ENCODE results near the gene C11orf54.

DNA sequence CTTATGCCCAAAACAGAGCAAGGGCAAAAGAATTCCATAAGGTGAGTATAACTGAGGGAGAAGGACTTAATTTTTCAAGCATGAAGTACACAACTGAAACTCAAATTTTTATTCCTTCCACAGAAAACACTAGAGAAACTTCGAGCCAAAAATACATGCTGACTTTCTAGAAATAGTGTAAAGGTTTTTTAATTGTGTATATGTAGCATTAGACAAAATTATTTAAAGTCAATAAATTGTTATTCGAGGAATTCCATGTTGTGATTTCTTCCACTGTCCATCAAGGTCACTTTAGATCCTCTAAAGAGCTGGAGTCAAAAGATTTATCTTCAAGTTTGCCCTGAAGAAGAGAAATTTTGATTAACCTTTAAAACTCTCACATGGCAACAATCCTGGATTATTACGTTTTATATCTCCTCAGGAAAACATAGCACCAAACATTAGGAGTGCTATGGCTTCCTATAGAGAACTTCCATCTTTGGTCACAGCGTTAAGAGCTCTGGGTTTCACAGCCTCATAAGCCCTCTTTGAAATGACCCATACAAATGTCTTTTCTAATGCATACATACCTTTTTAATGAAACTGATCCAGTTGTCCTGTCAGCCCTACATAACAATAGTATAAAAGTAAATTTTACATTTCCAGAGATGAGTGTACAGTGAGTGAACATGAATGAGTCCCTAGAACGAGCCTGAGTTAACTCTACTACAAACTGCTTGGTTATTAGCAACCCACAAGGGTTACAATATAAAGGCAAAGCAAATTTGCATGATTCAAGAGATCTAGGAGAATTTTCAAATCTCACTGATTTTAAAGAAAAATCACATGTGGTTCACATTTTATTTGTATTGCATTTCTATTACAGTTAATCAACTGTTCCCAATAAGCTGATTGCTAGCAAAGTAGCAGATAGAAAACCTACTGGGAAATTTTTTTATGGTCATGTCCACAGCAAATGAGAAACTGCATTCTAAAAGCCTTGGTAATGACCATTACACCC is 11.1 kb upstream of the C11orf54 start:
- TF ChIP-seq, protein P1, sequence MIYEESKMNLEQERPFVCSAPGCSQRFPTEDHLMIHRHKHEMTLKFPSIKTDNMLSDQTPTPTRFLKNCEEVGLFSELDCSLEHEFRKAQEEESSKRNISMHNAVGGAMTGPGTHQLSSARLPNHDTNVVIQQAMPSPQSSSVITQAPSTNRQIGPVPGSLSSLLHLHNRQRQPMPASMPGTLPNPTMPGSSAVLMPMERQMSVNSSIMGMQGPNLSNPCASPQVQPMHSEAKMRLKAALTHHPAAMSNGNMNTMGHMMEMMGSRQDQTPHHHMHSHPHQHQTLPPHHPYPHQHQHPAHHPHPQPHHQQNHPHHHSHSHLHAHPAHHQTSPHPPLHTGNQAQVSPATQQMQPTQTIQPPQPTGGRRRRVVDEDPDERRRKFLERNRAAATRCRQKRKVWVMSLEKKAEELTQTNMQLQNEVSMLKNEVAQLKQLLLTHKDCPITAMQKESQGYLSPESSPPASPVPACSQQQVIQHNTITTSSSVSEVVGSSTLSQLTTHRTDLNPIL (CRISPR knock-in tag; IDR thresholded peaks at IDR 0.05; ENCODE audit: low read depth): no peak
- no peak for TF ChIP-seq ZFP3 (CRISPR knock-in tag; IDR thresholded peaks at IDR 0.05)
- no peak for TF ChIP-seq OSR1 (CRISPR knock-in tag; IDR thresholded peaks at IDR 0.05)
- no peak for TF ChIP-seq GLIS3 (CRISPR knock-in tag; IDR thresholded peaks at IDR 0.05)
- TF ChIP-seq TOX (CRISPR knock-in tag; IDR thresholded peaks at IDR 0.05; ENCODE audit: borderline replicate concordance): no peak
- no peak for TF ChIP-seq ZC3H10 (CRISPR knock-in tag; IDR thresholded peaks at IDR 0.05)
- TF ChIP-seq CSDC2 (CRISPR knock-in tag; IDR thresholded peaks at IDR 0.05): no peak
- no peak for TF ChIP-seq BACH2 (CRISPR knock-in tag; IDR thresholded peaks at IDR 0.05; ENCODE audit: borderline replicate concordance)
- no peak for TF ChIP-seq TCF4 (CRISPR knock-in tag; IDR thresholded peaks at IDR 0.05; ENCODE audit: borderline replicate concordance)
- no peak for TF ChIP-seq ARNTL (CRISPR knock-in tag; IDR thresholded peaks at IDR 0.05; ENCODE audit: borderline replicate concordance, low read depth)
- TF ChIP-seq, protein P2, sequence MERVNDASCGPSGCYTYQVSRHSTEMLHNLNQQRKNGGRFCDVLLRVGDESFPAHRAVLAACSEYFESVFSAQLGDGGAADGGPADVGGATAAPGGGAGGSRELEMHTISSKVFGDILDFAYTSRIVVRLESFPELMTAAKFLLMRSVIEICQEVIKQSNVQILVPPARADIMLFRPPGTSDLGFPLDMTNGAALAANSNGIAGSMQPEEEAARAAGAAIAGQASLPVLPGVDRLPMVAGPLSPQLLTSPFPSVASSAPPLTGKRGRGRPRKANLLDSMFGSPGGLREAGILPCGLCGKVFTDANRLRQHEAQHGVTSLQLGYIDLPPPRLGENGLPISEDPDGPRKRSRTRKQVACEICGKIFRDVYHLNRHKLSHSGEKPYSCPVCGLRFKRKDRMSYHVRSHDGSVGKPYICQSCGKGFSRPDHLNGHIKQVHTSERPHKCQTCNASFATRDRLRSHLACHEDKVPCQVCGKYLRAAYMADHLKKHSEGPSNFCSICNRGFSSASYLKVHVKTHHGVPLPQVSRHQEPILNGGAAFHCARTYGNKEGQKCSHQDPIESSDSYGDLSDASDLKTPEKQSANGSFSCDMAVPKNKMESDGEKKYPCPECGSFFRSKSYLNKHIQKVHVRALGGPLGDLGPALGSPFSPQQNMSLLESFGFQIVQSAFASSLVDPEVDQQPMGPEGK (CRISPR knock-in tag; IDR thresholded peaks at IDR 0.05; ENCODE audit: borderline replicate concordance): no peak
- TF ChIP-seq ISL1 (CRISPR knock-in tag; IDR thresholded peaks at IDR 0.05): no peak
- TF ChIP-seq ZFP30 (CRISPR knock-in tag; IDR thresholded peaks at IDR 0.05): no peak

Measured in SK-N-SH treated with all-trans-retinoic acid at 6 μM for 48 hours (cell line).